AG09309 (cell line): ENCODE data around the gene ADAMTS3.

Source experiments
- DNase-seq: peaks from one replicate; pipeline ENCODE4 v3.0.0-alpha.2; 2010; ENCODE audit warnings: low read depth
- H3K4me3 ChIP-seq: 2 replicates; pipeline ENCODE4 v1.5.1; 2011; ENCODE audit warnings: mild to moderate bottlenecking, low read depth, low read length, moderate library complexity; ENCODE audit not compliant: control insufficient read depth
- CTCF ChIP-seq: IDR thresholded peaks from 2 replicates; pipeline ENCODE4 v1.5.1; 2011; ENCODE audit warnings: mild to moderate bottlenecking, low read depth, low read length, inconsistent platforms; ENCODE audit not compliant: insufficient read depth, control insufficient read depth; ENCODE audit errors: missing control alignments

Gene ADAMTS3

GRCh38 chr4:72522440-72522839, 46.6 kb downstream of the ADAMTS3 start:
- no peak for DNase-seq
- no peak for TF ChIP-seq CTCF
- H3K4me3 ChIP-seq: no peak overlapping the region

- no peak overlapping the region for H3K4me3 ChIP-seq
- TF ChIP-seq CTCF: no peak
- no peak for DNase-seq
Measured at GRCh38 chr4:72513227-72513626, 55.8 kb downstream of the ADAMTS3 start.

- DNase-seq: no peak
- no peak overlapping the region for H3K4me3 ChIP-seq
- no peak for TF ChIP-seq CTCF
Measured at GRCh38 chr4:72507860-72508419, 61.1 kb downstream of the ADAMTS3 start.

- DNase-seq: no peak
- H3K4me3 ChIP-seq: no peak overlapping the region
- TF ChIP-seq CTCF: no peak
Measured at GRCh38 chr4:72507167-72507566, 61.9 kb downstream of the ADAMTS3 start.

- peak; percentile 80 for TF ChIP-seq CTCF
- no peak overlapping the region for H3K4me3 ChIP-seq
- DNase-seq: no peak
Measured at GRCh38 chr4:72505314-72505744, 63.7 kb downstream of the ADAMTS3 start.

GRCh38 chr4:72500214-72500613, 68.8 kb downstream of the ADAMTS3 start:
- H3K4me3 ChIP-seq: no peak overlapping the region
- TF ChIP-seq CTCF: no peak
- no peak for DNase-seq

- TF ChIP-seq CTCF: peak; percentile 34
- DNase-seq: peak; percentile 10
Measured at GRCh38 chr4:72496119-72496518, 72.9 kb downstream of the ADAMTS3 start.

More at GRCh38 chr4:72496119-72496518, 72.9 kb downstream of the ADAMTS3 start:
- no peak overlapping the region for H3K4me3 ChIP-seq
